COLO829 (cell line): ENCODE results near the gene LSM8.
"Not testable (repeated sequence)": the region's sequence is repeated elsewhere in the genome, so short reads cannot be mapped to it uniquely, and the experiment has no call there.

Experiments
- DNase-seq: peaks from one replicate; pipeline ENCODE4 v3.0.0; 2012; ENCODE audit warnings: low spot score

The LSM8 gene

DNA sequence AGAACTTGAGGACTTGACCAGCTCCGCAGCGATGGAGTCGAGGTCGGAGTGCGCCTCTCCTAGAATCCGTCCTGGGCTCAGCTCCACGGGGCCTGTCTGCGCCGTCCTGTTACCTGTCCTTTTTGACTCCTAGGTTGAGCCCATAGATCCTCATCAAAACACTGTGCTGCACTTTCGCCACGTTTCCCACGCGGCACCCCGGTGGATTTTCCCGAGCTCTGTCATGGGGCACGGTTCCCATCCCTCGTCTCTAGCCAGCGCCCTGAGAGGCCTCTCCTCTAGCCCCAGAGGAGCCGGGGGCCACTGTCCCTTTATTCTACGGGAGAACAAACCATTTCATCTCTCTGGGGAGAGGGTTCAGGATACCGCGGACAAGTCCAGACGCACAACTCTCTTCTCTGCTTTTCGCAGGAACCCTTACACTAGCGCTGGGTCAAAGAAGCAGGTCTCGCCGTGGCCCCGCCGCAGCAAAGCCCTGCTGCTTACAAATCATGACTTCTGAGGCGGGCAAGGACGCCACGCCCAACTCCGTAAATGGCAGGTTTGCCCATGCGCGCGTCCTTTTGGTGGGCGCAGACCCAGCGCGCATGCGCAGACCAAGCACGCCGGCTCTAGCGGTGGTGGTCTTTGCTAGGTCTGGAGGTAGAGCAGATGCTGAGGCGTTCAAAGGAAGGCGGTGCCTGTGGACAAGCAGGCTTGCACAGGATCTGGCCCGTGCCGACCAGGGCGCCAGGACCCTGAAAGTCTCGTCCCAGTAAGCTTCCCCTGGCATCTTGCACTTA lies 30.3 kb downstream of the LSM8 start:
- peak; percentile 95 for DNase-seq

DNA sequence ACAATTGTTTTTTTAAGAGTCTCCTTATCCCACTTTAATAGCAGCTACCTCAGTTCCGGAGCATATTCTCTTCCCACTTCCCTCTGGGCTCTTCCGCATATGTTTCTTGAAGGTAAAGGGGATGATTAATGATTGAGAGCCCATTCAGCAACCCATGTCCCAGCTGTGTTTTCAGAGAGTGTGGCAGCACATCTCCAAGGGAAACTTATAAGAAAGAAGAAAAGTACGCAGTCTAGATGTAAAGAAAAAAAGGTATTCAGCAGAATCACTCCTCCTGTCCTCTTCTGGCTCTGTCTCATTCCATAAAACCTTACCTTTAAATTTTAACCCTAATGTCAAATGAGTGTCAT lies 30.8 kb downstream of the LSM8 start:
- DNase-seq: no peak

DNA sequence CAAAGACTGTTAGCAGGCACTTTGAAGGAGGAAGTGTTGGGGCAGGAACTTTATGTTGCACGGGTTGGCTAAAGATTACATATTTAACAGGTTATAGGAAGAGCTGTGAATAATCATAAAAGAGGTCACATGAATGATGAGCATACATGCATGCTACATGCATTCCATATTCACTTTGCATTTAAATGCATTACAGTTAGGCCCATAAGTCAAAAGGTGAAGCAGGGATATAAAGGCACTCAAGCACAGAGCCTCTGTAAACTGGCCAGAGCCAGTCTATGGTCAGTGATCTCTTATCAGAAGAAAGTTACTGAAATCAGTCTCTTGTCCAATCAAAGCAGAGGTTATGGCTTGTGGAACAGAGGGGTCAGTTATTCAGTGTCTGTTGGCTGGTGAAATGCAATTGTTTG lies 33.3 kb downstream of the LSM8 start:
- DNase-seq: no peak

DNA sequence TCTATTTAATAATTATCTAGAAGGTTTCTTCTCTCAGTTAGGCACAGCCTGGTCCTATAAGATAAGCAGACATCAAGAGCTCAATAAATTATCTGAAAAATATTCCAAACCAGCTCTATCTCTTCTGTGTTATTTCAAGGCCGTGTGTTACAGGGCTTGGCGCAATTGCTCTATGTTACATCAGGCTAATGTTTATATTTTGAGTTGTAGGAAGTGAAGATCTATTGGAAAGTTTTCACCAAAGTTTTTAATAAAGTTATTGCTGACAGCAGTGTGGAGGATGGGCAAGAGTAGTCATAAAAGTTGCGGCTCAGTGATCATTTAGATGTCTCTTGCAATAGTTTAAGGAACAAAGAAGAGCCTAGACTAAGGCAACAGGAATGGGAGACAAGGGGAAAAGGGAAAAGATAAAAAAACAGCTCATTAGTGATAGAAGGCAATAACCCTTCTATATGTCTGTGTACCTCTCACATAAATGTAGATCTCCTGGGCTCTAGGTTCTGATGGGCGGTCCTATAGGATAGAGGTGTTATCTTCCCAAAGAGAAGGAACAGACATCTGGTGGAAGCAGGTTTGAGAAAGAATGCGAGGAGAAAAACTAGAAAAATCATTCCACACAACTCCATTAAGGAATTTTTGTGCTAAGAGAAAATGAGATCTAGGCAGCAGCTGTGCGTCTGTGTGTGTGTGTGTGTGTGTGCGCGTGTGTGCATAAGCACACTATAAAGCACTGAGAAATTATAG lies 34.6 kb downstream of the LSM8 start:
- no peak for DNase-seq

DNA sequence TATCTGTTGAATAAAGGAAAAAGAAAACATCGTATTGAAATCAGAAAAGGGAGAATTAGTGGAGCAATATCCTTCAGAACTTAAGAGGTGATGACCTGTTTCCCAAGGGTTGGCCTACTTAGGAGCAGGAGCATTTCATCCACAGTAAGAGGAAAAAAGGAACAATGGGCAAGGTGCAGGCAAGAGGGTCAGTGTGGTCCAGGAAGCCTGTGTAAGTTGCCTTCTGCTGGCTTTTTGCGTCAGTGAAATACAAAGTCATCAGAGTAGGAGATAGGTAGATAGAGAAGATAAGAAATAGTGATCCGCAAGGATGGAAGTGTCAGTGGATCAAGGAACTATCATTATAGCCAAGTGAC lies 35.2 kb downstream of the LSM8 start:
- no peak for DNase-seq

DNA sequence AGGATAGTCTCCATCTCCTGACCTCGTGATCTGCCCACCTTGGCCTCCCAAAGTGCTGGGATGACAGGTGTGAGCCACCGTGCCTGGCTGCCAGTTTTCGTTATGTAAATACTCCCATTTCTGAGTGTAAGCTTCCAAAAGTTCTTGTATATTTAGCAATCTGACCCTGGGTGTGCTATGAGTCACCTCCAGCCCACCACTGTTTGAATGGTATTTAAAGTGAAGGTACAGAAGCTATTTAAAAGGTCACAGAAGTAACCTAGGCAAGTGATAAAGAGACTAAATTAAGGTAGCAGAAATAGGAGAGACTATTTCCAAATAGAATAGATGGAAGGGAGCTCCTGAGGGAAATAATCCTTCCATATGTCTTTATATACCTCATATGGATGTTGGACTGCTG lies 36.6 kb downstream of the LSM8 start:
- DNase-seq: no peak

DNA sequence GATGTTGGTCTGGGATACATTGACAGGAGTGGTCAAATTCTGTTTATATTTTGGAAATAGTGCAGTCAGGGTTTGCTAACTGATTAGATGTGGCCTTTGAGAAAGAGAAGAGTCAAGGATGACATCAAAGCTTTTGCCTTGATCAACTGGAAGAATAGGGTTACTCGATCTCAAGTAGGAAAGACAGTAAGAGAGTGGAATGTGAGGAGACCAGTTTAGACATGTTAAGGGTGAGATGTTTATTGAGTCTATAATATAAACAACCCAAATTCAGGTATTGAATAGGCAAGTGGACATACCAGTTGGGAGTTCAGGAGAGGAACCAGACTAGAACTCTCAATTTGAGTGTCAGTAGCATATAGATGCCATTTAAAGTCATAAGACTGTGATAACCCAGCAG lies 38.6 kb downstream of the LSM8 start:
- no peak for DNase-seq

DNA sequence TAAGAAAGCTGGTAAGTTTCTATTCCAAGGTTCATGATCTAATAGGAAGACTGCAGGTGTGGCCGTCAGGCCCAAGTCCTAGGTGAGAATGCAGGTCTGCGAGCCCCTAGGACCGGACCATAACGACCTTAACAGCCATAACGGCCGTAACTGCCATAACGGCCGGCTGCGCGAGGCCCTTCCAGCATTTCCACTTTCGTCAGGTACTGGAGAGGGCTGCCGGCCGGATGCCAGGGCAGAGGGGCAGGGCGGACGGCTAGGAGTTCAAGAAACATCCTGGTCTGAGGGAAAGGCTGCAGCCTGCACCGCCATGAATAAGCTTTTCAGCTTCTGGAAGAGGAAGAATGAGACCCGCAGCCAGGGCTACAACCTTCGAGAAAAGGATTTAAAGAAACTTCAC lies 40.6 kb downstream of the LSM8 start, which contains the start of gene ANKRD7:
Gene ANKRD7, plus strand, starts transcription at position 184 of the 400 bp plus-strand sequence. Its CDS starts 127 bp downstream, at position 311.
- DNase-seq: no peak

DNA sequence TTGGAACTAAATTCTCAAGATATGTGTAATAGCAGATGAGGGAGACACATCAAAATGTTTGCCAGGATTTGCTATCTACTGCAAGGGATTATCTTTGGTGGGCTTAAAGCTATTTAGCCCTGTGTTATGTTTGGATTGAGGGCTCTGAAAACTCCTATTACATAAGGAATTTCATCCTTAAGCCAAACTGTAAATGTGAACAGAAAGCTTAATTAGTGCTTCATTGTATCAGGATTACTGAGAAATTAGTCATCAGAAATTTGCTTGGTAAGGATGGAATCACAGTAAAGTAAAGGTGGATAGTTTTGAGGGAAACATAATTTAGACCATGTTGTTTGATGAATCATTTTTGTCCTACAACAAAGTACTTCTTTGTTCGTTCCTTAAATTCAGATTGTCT lies 48.9 kb downstream of the LSM8 start:
- peak; percentile 59 for DNase-seq

DNA sequence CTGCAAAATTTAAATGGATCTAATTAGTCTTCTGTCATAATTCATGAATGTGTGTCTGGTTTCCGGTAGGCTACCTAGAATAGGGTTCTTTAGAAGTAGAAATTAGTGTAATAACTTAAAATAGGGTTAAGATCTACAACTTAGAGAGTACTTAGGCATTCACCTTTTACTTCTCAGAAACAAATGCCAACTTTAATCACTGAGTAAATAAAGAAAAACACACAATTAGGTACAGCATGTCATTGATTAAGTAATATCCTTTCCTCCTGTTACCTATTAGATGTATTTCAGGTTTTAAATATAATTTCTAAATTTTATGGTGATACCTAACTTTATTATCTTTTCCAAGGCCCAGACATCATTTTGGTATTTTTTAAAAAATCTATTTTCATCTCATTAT lies 49.8 kb downstream of the LSM8 start:
- DNase-seq: no peak

DNA sequence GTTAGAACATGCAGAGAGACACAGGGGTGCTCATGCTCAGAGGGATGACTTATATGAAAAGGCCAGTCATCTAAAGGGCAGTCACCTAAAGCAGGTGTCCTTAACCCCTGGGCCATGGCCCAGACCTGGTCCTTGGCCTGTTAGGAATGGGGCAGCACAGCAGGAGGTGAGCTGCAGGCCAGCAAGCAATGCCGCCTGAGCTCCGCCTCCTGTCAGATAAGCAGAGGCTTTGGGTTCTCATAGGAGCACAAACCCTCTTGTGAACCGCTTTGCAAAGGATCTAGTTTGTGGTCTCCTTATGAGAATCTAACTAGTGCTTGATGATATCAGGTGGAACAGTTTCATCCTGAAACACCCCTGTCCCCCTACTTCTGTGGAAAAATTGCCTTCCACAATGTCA lies 55.0 kb downstream of the LSM8 start:
- no peak for DNase-seq

DNA sequence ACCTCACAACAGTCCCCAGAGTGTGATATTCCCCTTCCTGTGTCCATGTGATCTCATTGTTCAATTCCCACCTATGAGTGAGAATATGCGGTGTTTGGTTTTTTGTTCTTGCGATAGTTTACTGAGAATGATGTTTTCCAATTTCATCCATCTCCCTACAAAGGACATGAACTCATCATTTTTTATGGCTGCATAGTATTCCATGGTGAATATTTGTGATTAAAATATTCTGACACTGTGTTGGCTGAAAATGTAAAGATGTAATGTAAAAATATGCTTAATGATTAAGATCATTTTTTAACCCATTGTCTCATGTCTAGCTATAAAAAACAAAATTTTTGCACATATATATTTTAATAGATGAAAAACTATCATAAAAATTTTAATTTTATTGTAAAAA lies 56.4 kb downstream of the LSM8 start:
- not testable (repeated sequence) for DNase-seq
